OCI-LY3 (cell line): ENCODE results near the gene HEXIM2.

Experiments used
- CTCF ChIP-seq: fragments of 200-600, 300-600 bp; sonication (generic); IDR thresholded peaks from 2 replicates; pipeline ENCODE4 v1.5.1; 2014; ENCODE audit warnings: antibody characterized with exemption, low read length, low read depth
- EZH2phosphoT487 ChIP-seq: fragments of 200-600 bp; shearing (Covaris generic); IDR thresholded peaks from 2 replicates; pipeline ENCODE4 v1.6.1; 2018; ENCODE audit warnings: antibody characterized with exemption, mixed run types, low read depth

GRCh38 chr17:45149669-45150664 lies 11.7 kb upstream of the HEXIM2 start:
- TF ChIP-seq CTCF: no peak
- TF ChIP-seq EZH2phosphoT487: no peak
